Kidney glomerular epithelial cell (primary cell): ENCODE results near the gene CFAP65.

Source experiments
- DNase-seq: peaks from one replicate; lab custom pipeline; 2025; lab: John Stamatoyannopoulos, UW

Gene CFAP65

DNA sequence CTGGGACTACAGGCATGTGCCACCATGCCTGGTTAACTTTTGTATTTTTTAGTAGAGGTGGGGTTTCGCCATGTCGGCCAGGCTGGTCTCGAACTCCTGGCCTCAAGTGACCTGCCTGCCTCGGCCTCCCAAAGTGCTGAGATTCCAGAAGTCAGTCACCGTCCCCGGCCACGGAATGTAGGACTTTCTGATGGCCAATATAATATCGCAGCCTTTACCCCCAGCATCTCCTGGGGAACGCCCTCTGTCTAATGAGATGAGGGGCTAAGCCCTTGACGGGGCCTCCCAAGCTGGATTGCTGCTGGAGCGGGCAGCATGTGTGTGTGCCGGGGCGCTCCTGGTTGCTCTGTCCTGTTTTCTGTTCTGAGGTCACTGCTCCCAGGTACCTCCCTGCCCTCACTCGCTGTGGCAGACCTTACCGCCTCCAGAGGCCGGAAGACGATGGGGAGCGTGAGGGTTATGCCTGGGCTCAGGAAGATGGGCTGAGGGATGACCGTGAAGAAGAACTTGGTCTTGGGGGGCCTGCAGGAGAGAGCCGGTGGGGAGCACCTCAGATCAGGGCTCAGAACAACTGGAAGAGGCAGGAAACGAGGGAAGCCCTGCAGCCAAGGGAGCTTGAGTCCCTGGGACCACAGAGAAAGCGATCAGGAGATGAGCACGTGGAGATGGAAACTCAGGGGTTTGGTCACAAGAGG is 9.1 kb downstream of the CFAP65 start:
- no peak for DNase-seq

- DNase-seq = no peak
Measured at GRCh38 chr2:219031005-219031738, 10.1 kb downstream of the CFAP65 start.

DNA sequence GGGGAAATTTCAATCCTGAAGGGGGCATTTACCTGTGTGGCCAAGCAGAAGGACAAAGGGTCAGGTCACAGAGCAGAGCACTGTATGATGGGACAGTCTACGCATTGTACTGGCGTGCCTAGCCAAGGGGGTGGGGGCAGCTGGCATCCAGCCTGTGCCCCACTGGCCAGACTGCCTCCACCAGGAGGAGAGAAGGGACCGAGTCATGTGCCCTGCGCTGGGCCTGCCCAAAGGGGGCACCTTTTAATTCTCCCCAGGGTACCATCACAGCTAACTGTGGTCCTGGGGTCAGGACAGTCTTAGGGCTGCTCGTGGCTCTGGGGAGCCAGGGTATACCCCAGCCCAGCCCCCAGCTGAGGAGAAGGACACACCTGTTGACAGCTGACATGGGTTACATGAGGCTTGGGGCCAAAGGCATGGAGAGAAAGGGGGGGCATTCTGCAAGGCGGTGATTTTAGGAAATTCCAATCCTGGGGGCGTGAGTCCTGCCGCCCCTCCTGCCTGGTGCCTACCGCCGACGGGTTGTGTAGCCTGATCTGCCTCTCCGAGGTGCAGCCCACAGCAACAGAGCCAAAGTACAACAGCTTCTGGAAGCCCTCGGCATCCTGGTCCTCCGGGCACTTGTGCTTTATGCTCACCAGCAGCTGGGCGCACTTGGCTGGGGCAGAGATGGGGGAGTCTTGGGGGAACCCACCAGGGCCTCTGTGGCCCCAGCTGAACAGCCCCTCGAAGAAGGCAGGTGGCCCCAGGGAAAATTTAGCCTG is 11.0 kb downstream of the CFAP65 start:
- no peak for DNase-seq

- peak; percentile 68 for DNase-seq
Measured at GRCh38 chr2:219029829-219030165, 11.5 kb downstream of the CFAP65 start.

DNA sequence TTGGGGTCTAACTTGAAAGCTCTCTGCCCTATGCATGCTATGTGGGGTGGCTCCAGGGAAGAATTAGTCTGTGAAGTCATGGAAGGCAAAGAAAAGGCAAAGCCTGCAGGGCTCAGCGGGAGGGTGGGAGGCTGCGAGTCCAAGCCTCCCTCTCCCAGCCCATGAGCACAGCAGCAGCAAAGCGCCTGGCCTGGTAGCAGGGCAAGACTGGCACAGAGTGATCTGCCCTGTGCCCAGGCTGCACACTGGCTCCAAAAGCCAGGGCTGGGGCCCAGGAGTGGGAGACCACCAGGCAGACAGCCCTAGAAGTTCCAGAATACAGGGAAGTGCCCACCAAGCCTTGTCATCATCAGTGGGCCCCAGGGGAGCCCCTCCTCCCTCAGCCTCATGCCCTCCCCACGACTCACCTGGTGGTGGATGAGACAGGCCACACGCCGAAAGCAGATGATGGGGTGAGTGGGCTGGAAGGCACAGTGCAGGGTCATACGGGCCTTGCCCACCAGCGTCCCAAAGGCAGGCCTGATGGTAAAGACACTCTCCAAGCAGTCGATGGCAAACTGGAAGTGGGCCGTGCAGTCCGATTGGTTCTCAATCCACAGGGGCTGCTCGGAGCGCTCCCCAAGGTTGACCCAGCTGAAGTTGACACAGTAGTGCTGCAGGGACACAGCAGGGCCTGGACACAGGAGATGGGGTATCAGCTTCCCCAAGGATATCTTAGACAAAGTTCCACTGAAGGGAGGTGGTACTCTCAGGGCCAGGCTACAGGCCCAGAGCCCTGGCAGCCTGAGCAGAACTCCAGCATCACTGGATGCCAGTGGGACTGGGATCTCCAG is 12.1 kb downstream of the CFAP65 start:
- DNase-seq = no peak

- no peak for DNase-seq
Measured at GRCh38 chr2:219028141-219028540, 13.2 kb downstream of the CFAP65 start.

DNA sequence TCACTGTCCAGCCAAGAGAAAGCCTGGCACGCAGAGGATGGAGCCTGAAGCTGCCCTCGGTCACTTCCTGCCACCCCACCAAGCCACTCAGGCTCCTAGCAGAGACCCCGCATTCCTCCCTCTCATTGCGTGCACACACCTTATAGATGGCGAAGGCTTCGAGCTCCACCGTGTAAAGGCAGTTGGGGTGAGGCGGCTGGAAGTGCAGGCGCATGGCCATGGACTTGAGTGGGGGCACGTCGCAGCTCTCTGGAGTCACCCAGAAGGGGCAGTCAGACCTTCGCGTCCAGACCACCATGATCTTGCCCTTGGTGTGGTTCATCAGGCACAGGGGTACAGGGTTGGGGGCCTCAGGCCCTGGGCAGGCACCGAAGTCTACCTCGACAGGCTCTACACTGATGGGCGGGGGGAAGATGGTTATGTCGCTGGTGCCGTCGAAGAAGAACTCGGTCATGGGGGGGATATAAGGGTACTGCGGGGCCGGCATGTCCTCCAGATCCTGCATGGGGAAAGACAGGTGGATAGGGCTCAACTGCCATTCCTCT is 13.7 kb downstream of the CFAP65 start:
- no peak for DNase-seq

DNA sequence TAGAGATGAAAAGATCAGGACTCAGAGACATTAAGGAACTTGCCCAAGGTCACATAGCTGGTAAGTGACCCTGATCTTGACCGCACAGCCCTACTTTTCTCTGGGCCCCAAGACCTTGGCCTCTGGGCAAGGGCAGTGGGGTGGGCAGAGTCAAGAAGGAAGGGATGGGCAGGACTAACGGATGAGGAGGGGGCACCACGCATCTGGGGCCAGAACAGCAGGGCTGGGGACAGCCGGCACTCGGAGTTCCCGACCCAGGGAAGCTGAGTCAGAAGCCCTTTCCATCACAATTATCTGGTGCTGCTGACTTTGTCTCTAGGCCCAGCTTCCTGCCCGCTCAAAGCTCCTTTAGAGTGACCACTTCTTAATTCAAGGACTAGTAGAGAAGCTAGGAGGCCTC is 14.4 kb downstream of the CFAP65 start:
- no peak for DNase-seq

DNA sequence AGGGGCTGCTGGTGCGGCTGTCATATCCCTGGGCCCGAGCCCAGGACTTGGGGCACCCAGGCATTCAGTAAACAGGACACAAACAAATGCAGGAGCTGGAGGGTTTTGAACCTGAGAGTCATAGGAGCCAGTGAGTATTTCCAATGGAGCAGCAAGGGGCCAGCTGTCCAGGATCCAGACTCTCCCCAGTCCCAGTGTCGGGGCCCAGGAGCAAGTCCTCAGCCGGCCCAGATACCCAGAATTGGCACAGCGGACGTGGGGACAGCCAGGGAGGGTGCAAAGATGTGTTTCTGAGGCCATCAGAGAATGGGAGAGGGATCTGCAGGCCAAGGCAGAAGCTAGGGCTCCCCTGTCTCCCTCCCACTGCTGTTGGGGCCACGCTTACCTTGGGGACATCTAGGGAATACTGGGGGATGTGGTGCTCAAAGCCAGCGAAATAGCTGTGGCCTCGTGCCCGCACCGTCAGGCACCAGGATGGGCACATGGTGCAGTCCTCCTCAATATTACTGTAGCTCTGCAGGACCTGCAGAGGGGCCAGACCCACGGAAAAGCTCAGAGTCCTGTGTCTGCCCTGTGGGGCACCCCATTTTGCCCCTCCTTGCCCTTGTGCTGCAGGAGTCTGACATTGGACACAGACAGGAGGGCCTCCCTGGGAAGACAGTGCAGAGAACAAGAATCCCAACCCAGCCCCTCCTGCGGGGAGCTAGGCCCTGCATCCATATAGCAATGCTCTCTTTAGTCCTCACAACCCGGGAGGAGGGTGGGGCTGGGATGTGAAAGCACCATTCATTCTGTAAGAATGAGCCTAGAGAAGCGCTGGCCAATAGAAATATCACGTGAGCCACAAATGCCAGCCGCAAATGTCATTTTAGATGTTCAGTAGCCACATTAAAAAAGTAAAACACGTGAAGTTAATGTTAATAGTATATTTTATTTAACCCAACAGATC is 15.4 kb downstream of the CFAP65 start:
- no peak for DNase-seq

GRCh38 chr2:219024059-219024458 is 17.3 kb downstream of the CFAP65 start:
- DNase-seq = no peak

DNA sequence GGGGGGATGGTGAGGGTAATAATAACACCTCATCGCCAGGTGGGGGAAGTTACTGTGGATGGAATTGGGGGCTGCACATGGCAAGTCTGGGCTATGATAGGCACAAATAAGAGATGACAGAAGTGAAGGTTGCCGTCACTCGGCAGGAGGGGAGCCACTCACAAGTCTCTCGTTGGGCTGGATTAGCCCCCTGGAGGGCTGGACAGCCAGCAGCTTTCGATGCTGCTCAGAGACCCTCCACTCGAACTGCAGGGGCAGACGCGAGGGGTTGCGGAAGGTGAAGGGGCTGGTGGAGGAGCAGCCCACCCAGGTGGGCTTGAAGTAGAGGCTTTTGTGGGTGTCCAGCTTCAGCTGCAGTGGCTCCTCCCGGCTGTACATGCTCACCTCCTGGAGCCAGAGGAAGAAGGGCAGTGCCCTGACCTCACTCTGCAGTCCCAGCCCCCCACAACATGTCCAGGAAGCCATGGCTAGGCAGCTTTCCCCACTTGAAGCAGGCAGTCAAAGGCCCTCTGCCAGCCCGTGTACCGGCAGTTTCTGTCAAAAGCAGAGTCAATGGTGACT is 18.2 kb downstream of the CFAP65 start:
- no peak for DNase-seq

- no peak for DNase-seq
Measured at GRCh38 chr2:219022616-219023015, 18.7 kb downstream of the CFAP65 start.

DNA sequence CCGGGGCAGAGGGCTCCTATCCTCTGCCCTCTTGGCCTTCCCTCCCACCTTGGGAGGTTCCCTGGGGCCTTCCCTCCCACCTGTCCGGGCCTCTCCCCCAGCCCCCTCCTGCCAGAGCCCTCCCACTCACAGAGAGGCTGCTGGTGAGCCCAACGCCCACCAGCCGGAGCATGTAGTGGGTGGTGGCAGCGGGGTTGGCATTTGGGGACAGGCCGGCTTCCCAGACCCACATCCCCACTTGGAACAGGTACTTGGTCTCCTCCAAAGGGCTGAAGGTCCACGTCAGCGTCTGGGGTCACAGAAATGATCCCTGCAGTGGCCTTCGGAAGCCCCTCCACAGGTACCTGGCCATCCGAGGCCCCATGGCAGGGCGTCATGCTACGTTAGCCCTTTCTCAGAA is 19.3 kb downstream of the CFAP65 start:
- DNase-seq = no peak

- no peak for DNase-seq
Measured at GRCh38 chr2:219021591-219021990, 19.7 kb downstream of the CFAP65 start.

- no peak for DNase-seq
Measured at GRCh38 chr2:219020604-219021365, 20.5 kb downstream of the CFAP65 start.

- DNase-seq = no peak
Measured at GRCh38 chr2:219019436-219019835, 21.9 kb downstream of the CFAP65 start.

- no peak for DNase-seq
Measured at GRCh38 chr2:219018726-219019125, 22.6 kb downstream of the CFAP65 start.

GRCh38 chr2:219018286-219018685 is 23.0 kb downstream of the CFAP65 start:
- DNase-seq = no peak

- DNase-seq = no peak
Measured at GRCh38 chr2:219017201-219017931, 23.9 kb downstream of the CFAP65 start.
